Astrocyte (in vitro differentiated cells and primary cell): ENCODE results near the gene CPA2. TPM values are rescaled to one million over a fixed set of nuclear protein-coding genes. Genes with fewer than 3 reads are reported as not detected.

Source experiments
- DNase-seq: peaks from one replicate; pipeline ENCODE4 v3.0.0-alpha.2; 2010; ENCODE audit warnings: low read depth
- FAIRE-seq: peaks from 2 replicates; lab custom pipeline; 2011; peaks lifted over from hg19 to GRCh38; lab: Jason Lieb, UNC
- H2AFZ ChIP-seq: 2 replicates; pipeline ENCODE4 v1.6.0; 2012; ENCODE audit warnings: low read depth, low read length, inconsistent platforms
- H3K27ac ChIP-seq: 2 replicates; pipeline ENCODE4 v1.5.1; 2011; ENCODE audit warnings: low read depth, low read length, inconsistent platforms
- H3K27me3 ChIP-seq: 2 replicates; pipeline ENCODE4 v1.6.0; 2011; ENCODE audit warnings: low read length, inconsistent platforms; ENCODE audit not compliant: insufficient read depth
- H3K36me3 ChIP-seq: 2 replicates; pipeline ENCODE4 v1.5.1; 2011; ENCODE audit warnings: low read length, inconsistent platforms; ENCODE audit not compliant: insufficient read depth
- H3K4me1 ChIP-seq: 2 replicates; pipeline ENCODE4 v1.5.1; 2011; ENCODE audit warnings: low read length, inconsistent platforms; ENCODE audit not compliant: insufficient read depth
- H3K4me2 ChIP-seq: 2 replicates; pipeline ENCODE4 v1.6.0; 2012; ENCODE audit warnings: low read length, inconsistent platforms
- H3K4me3 ChIP-seq: 2 replicates; pipeline ENCODE4 v1.5.1; 2011; ENCODE audit warnings: low read depth, mild to moderate bottlenecking, low read length, inconsistent platforms; ENCODE audit not compliant: insufficient read depth
- H3K79me2 ChIP-seq: 2 replicates; pipeline ENCODE4 v1.6.0; 2012; ENCODE audit warnings: mild to moderate bottlenecking, low read length, inconsistent platforms; ENCODE audit not compliant: insufficient read depth
- H3K9ac ChIP-seq: 2 replicates; pipeline ENCODE4 v1.6.0; 2012; ENCODE audit warnings: mild to moderate bottlenecking, low read length, inconsistent platforms
- H3K9me3 ChIP-seq: 2 replicates; pipeline ENCODE4 v1.5.1; 2012; ENCODE audit warnings: low read depth, mild to moderate bottlenecking, low read length, inconsistent platforms; ENCODE audit not compliant: insufficient read depth
- H4K20me1 ChIP-seq: 2 replicates; pipeline ENCODE4 v1.6.0; 2012; ENCODE audit warnings: low read length, inconsistent platforms; ENCODE audit not compliant: insufficient read depth
- H3K27ac Mint-ChIP-seq: one replicate; pipeline ENCODE4 v1.8.0; 2021; ENCODE audit warnings: mild to moderate bottlenecking, mixed read lengths; ENCODE audit not compliant: unreplicated experiment
- H3K27me3 Mint-ChIP-seq: one replicate; pipeline ENCODE4 v1.8.0; 2021; ENCODE audit warnings: low read depth, mixed read lengths; ENCODE audit not compliant: unreplicated experiment
- H3K36me3 Mint-ChIP-seq: one replicate; pipeline ENCODE4 v1.8.0; 2021; ENCODE audit warnings: low read depth, mixed read lengths; ENCODE audit not compliant: unreplicated experiment
- H3K4me1 Mint-ChIP-seq: one replicate; pipeline ENCODE4 v1.8.0; 2021; ENCODE audit warnings: low read depth, mixed read lengths; ENCODE audit not compliant: unreplicated experiment
- H3K4me3 Mint-ChIP-seq: one replicate; pipeline ENCODE4 v1.8.0; 2021; ENCODE audit warnings: mild to moderate bottlenecking, moderate library complexity, mixed read lengths; ENCODE audit not compliant: unreplicated experiment
- H3K9me3 Mint-ChIP-seq: one replicate; pipeline ENCODE4 v1.8.0; 2021; ENCODE audit warnings: mild to moderate bottlenecking, mixed read lengths; ENCODE audit not compliant: unreplicated experiment
- CTCF ChIP-seq: IDR thresholded peaks from 2 replicates; pipeline ENCODE4 v1.5.1; 2011; ENCODE audit warnings: low read depth, mild to moderate bottlenecking, inconsistent platforms, low read length, moderate library complexity; ENCODE audit not compliant: insufficient read depth
- EZH2 ChIP-seq: IDR thresholded peaks from 2 replicates; pipeline ENCODE4 v1.6.1; 2012; ENCODE audit warnings: mild to moderate bottlenecking, low read length, inconsistent platforms; ENCODE audit not compliant: insufficient read depth
- total RNA-seq: library from RNA; stranded (reverse); gene quantifications from 2 replicates; pipeline ENCODE4 v1.2.1, GENCODE V29; 2021

Gene CPA2
- total RNA-seq, 1 donor from 2014 or later = not detected

GRCh38 chr7:130303982-130304381 is 37.3 kb downstream of the CPA2 start:
- no peak for TF ChIP-seq CTCF
- TF ChIP-seq EZH2 = no peak
- FAIRE-seq = no peak
- no peak overlapping the region for H3K27ac ChIP-seq

DNA sequence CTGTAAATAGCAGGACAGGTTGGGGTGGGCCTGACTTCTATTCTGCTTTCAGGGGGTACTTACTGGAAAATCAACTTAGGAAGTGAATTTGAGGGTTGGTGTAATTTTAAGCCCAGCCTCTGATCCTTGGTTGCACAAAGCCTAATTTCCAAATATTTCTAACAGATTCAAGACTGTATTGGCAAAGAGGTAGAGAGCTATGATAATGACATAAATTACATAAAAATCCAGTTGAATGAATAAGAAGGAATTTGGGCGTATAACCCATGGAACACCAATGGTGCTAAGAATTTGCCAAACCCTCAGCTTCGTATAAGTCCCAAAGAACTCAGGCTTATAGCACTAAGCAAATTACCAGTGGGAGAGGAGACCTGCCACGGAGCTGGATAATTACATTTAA is 38.2 kb downstream of the CPA2 start:
- Mint-ChIP-seq H3K4me3 (no peak overlapping the region), H3K9me3 (peaks cover 3% of the 10 kb centered on the region), H3K36me3 (peaks cover 39% of the 10 kb centered on the region), H3K27me3 (no peaks in the 10 kb centered on the region), H3K4me1 (no peaks in the 10 kb centered on the region), H3K27ac (no peak overlapping the region)
- TF ChIP-seq EZH2 (no peak), CTCF (no peak)
- no peak for FAIRE-seq
- H3K9me3 ChIP-seq = no peaks in the 10 kb centered on the region
- no peaks in the 10 kb centered on the region for H3K4me1 ChIP-seq
- H3K36me3 ChIP-seq = peaks cover 53% of the 10 kb centered on the region
- no peak overlapping the region for H3K4me3 ChIP-seq
- H3K9ac ChIP-seq = no peak overlapping the region
- no peaks in the 10 kb centered on the region for H3K79me2 ChIP-seq
- no peak for DNase-seq
- H3K27ac ChIP-seq = no peak overlapping the region
- H3K4me2 ChIP-seq = no peak overlapping the region
- no peak overlapping the region for H2AFZ ChIP-seq
- H4K20me1 ChIP-seq = no peaks in the 10 kb centered on the region
- H3K27me3 ChIP-seq = no peaks in the 10 kb centered on the region

More at GRCh38 chr7:130303982-130304381, 37.3 kb downstream of the CPA2 start:
- Histone ChIP-seq H3K9me3 (no peaks in the 10 kb centered on the region), H3K9ac (no peak overlapping the region), H3K4me3 (no peak overlapping the region), H3K36me3 (peaks cover 58% of the 10 kb centered on the region), H3K4me1 (no peaks in the 10 kb centered on the region), H3K79me2 (no peaks in the 10 kb centered on the region), H3K27me3 (no peaks in the 10 kb centered on the region), H3K4me2 (no peak overlapping the region), H4K20me1 (no peaks in the 10 kb centered on the region), H2AFZ (no peak overlapping the region)
- no peak for DNase-seq
- H3K27ac Mint-ChIP-seq = no peak overlapping the region
- H3K9me3 Mint-ChIP-seq = peaks cover 3% of the 10 kb centered on the region
- H3K27me3 Mint-ChIP-seq = no peaks in the 10 kb centered on the region
- H3K36me3 Mint-ChIP-seq = peaks cover 35% of the 10 kb centered on the region
- H3K4me3 Mint-ChIP-seq = no peak overlapping the region
- H3K4me1 Mint-ChIP-seq = no peaks in the 10 kb centered on the region

DNA sequence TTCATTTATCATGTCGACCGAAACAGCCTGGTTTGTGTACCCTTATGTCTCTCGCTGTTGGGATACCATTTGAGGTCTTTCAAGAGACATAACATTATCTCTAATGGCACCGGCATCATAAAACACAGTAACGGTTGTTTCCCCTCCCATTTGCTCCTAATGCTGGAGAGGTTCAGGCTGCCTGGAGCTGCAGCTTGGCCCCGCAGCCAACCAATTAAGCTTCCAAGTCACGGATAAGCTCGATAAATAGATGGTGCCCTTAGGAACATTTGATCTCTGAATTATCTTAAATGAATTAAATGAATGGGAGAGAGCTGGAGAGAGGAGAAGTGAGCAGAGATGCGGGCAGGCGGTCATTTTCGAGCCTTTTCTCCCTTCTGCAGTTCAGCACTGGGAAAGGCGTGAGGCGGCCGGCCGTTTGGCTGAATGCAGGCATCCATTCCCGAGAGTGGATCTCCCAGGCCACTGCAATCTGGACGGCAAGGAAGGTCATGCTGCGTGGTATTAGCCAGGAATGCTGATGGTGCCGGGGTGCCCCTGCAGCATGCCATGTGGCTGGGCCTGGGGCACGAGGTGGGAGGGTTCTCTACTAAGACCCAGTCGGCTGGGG is 38.9 kb downstream of the CPA2 start:
- H3K27ac Mint-ChIP-seq = no peak overlapping the region
- no peaks in the 10 kb centered on the region for H3K27me3 ChIP-seq
- H3K4me3 Mint-ChIP-seq = no peak overlapping the region

More for the DNA sequence above, 38.9 kb downstream of the CPA2 start:
- Mint-ChIP-seq H3K4me1 (no peaks in the 10 kb centered on the region), H3K36me3 (peaks cover 40% of the 10 kb centered on the region), H3K9me3 (peaks cover 3% of the 10 kb centered on the region), H3K27me3 (no peaks in the 10 kb centered on the region)
- Histone ChIP-seq H3K9me3 (no peaks in the 10 kb centered on the region), H3K4me1 (no peaks in the 10 kb centered on the region), H3K79me2 (no peaks in the 10 kb centered on the region), H2AFZ (no peak overlapping the region), H3K4me3 (no peak overlapping the region), H3K27ac (no peak overlapping the region), H3K36me3 (peaks cover 54% of the 10 kb centered on the region), H3K4me2 (no peak overlapping the region), H3K9ac (no peak overlapping the region), H4K20me1 (no peaks in the 10 kb centered on the region)
- TF ChIP-seq EZH2 (no peak), CTCF (no peak)
- FAIRE-seq (no peak), DNase-seq (no peak)
